Neural cell (in vitro differentiated cells): ENCODE data around the gene CPLX1. TPM values are rescaled to one million over a fixed set of nuclear protein-coding genes. Genes with fewer than 3 reads are reported as not detected.

Experiments used
- H2AFZ ChIP-seq: fragments of 200-600, 300-800 bp; sonication (generic), shearing (Covaris generic); 2 replicates; pipeline ENCODE4 v1.6.0; 2014; ENCODE audit warnings: low read depth, mild to moderate bottlenecking, antibody characterized with exemption, low read length, moderate library complexity
- H3F3A ChIP-seq: fragments of 200-600 bp; shearing (Covaris generic); 2 replicates; pipeline ENCODE4 v1.6.1; 2016; ENCODE audit warnings: mild to moderate bottlenecking, moderate library complexity, mixed read lengths, antibody characterized with exemption, low read length; ENCODE audit not compliant: insufficient read depth, poor library complexity, severe bottlenecking
- H3K27ac ChIP-seq: fragments of 200-600, 300-800 bp; sonication (generic), shearing (Covaris generic); 2 replicates; pipeline ENCODE4 v1.5.1; 2014; ENCODE audit warnings: mild to moderate bottlenecking, low read length, moderate library complexity
- H3K27me3 ChIP-seq: fragments of 300-800, 200-600 bp; sonication (generic), shearing (Covaris generic); 2 replicates; pipeline ENCODE4 v1.6.0; 2014; ENCODE audit warnings: mild to moderate bottlenecking, low read depth, low read length, moderate library complexity; ENCODE audit not compliant: insufficient read depth
- H3K36me3 ChIP-seq: fragments of 300-800, 200-600 bp; sonication (generic), shearing (Covaris generic); 2 replicates; pipeline ENCODE4 v1.5.1; 2014; ENCODE audit warnings: mild to moderate bottlenecking, antibody characterized with exemption, low read length, moderate library complexity; ENCODE audit not compliant: insufficient read depth
- H3K4me2 ChIP-seq: fragments of 300-800, 200-600 bp; sonication (generic), shearing (Covaris generic); 2 replicates; pipeline ENCODE4 v1.6.0; 2014; ENCODE audit warnings: mild to moderate bottlenecking, low read length
- H3K4me3 ChIP-seq: fragments of 300-800, 200-600 bp; sonication (generic), shearing (Covaris generic); 2 replicates; pipeline ENCODE4 v1.5.1; 2014; ENCODE audit warnings: mild to moderate bottlenecking, low read length, moderate library complexity
- H3K79me2 ChIP-seq: fragments of 200-600 bp; shearing (Covaris generic); replicated peaks from 2 replicates; pipeline ENCODE4 v1.6.0; 2014; ENCODE audit warnings: mild to moderate bottlenecking, low read length, moderate library complexity; ENCODE audit not compliant: insufficient read depth
- H3K9ac ChIP-seq: fragments of 300-800, 200-600 bp; sonication (generic), shearing (Covaris generic); 2 replicates; pipeline ENCODE4 v1.6.1; 2016; ENCODE audit warnings: mild to moderate bottlenecking, low read length, mixed read lengths
- H3K9me2 ChIP-seq: fragments of 200-600 bp; shearing (Covaris generic); 2 replicates; pipeline ENCODE4 v1.6.1; 2016; ENCODE audit warnings: mild to moderate bottlenecking, low read length, mixed read lengths; ENCODE audit not compliant: insufficient read depth
- H3K9me3 ChIP-seq: fragments of 200-600, 300-800 bp; sonication (generic), shearing (Covaris generic); 2 replicates; pipeline ENCODE4 v1.6.1; 2016; ENCODE audit warnings: mild to moderate bottlenecking, mixed run types, low read length, moderate library complexity, mixed read lengths
- H4K20me1 ChIP-seq: fragments of 200-600 bp; shearing (Covaris generic); 2 replicates; pipeline ENCODE4 v1.6.1; 2016; ENCODE audit warnings: mild to moderate bottlenecking, mixed run types; ENCODE audit not compliant: insufficient read depth
- CTCF ChIP-seq: fragments of 450-650 bp; IDR thresholded peaks from 2 replicates; pipeline ENCODE4 v1.5.1; 2014; ENCODE audit warnings: antibody characterized with exemption, mild to moderate bottlenecking, moderate library complexity; ENCODE audit not compliant: poor library complexity, severe bottlenecking
- EP300 ChIP-seq: fragments of 450-650 bp; conservative IDR thresholded peaks from 2 replicates; pipeline ENCODE4 v1.6.1; 2014; ENCODE audit warnings: antibody characterized with exemption, mild to moderate bottlenecking, moderate library complexity; ENCODE audit not compliant: poor library complexity, severe bottlenecking
- EZH2 ChIP-seq: fragments of 200-600, 300-800 bp; shearing (Covaris generic), sonication (generic); IDR thresholded peaks from 2 replicates; pipeline ENCODE4 v1.6.1; 2014; ENCODE audit warnings: antibody characterized with exemption, low read length, borderline replicate concordance, mild to moderate bottlenecking; ENCODE audit not compliant: insufficient read depth, poor library complexity, severe bottlenecking
- MXI1 ChIP-seq: fragments of 450-650 bp; conservative IDR thresholded peaks from 2 replicates; pipeline ENCODE4 v1.6.1; 2014; ENCODE audit warnings: antibody characterized with exemption, mild to moderate bottlenecking; ENCODE audit not compliant: poor library complexity, severe bottlenecking
- POLR2AphosphoS5 ChIP-seq: IDR thresholded peaks from 2 replicates; pipeline ENCODE4 v1.6.1; 2012
- RAD21 ChIP-seq: fragments of 450-650 bp; conservative IDR thresholded peaks from 2 replicates; pipeline ENCODE4 v1.6.1; 2014; ENCODE audit warnings: antibody characterized with exemption, mild to moderate bottlenecking, moderate library complexity
- REST ChIP-seq: IDR thresholded peaks from 2 replicates; pipeline ENCODE4 v1.6.1; 2012; ENCODE audit warnings: borderline replicate concordance
- SMC3 ChIP-seq: fragments of 450-650 bp; conservative IDR thresholded peaks from 2 replicates; pipeline ENCODE4 v1.6.1; 2014; ENCODE audit warnings: antibody characterized with exemption, mild to moderate bottlenecking, moderate library complexity; ENCODE audit not compliant: poor library complexity
- TAF1 ChIP-seq: IDR thresholded peaks from 2 replicates; pipeline ENCODE4 v1.6.1; 2012; ENCODE audit warnings: low read depth
- polyA plus RNA-seq: library from polyadenylated mRNA; depleted of rRNA; stranded (reverse); fragments of >200 nt; gene quantifications from 2 replicates; pipeline ENCODE4 v1.2.3, GENCODE V29; 2014

CPLX1 gene
- polyA plus RNA-seq, 1 donor from 2014 or later, result 7.6 TPM

GRCh38 chr4:788636-789297, 37.2 kb downstream of the CPLX1 start:
- H3K4me3 ChIP-seq, result no peak overlapping the region
- H4K20me1 ChIP-seq, result no peaks in the 10 kb centered on the region
- H3K9ac ChIP-seq, result no peak overlapping the region
- no peak overlapping the region for H3K4me2 ChIP-seq
- TF ChIP-seq TAF1 (no peak), CTCF (no peak)
- peaks cover 32% of the 10 kb centered on the region for H3K27me3 ChIP-seq
- H3K79me2 ChIP-seq, result no peaks in the 10 kb centered on the region
- H2AFZ ChIP-seq, result no peak overlapping the region
- no peaks in the 10 kb centered on the region for H3F3A ChIP-seq
- no peaks in the 10 kb centered on the region for H3K9me3 ChIP-seq
- H3K27ac ChIP-seq, result no peak overlapping the region
- H3K36me3 ChIP-seq, result no peaks in the 10 kb centered on the region
- no peaks in the 10 kb centered on the region for H3K9me2 ChIP-seq

GRCh38 chr4:788006-788635, 37.8 kb downstream of the CPLX1 start:
- Histone ChIP-seq H3F3A (no peaks in the 10 kb centered on the region), H3K9ac (no peak overlapping the region), H3K27me3 (peaks cover 32% of the 10 kb centered on the region), H4K20me1 (no peaks in the 10 kb centered on the region), H2AFZ (no peak overlapping the region), H3K79me2 (no peaks in the 10 kb centered on the region), H3K9me3 (no peaks in the 10 kb centered on the region), H3K4me2 (no peak overlapping the region), H3K27ac (no peak overlapping the region), H3K9me2 (no peaks in the 10 kb centered on the region), H3K36me3 (no peaks in the 10 kb centered on the region), H3K4me3 (no peak overlapping the region)
- TF ChIP-seq MXI1, result no peak
- no peak for TF ChIP-seq TAF1
- TF ChIP-seq RAD21, result no peak
- no peak for TF ChIP-seq SMC3
- no peak for TF ChIP-seq EZH2
- TF ChIP-seq POLR2AphosphoS5, result no peak
- TF ChIP-seq EP300, result no peak
- TF ChIP-seq REST, result no peak
- no peak for TF ChIP-seq CTCF
